NCI-H2196 (cell line): ENCODE data around the gene CAMK2B.
"Not testable (repeated sequence)": the region's sequence is repeated elsewhere in the genome, so short reads cannot be mapped to it uniquely, and the experiment has no call there.

Experiments used
- DNase-seq: peaks from one replicate; lab custom pipeline; 2025; ENCODE audit not compliant: unreplicated experiment; lab: John Stamatoyannopoulos, UW

The CAMK2B gene

GRCh38 chr7:44176486-44176885 lies 148.9 kb downstream of the CAMK2B start:
- DNase-seq: no peak

GRCh38 chr7:44175730-44176129 lies 149.7 kb downstream of the CAMK2B start:
- no peak for DNase-seq

DNA sequence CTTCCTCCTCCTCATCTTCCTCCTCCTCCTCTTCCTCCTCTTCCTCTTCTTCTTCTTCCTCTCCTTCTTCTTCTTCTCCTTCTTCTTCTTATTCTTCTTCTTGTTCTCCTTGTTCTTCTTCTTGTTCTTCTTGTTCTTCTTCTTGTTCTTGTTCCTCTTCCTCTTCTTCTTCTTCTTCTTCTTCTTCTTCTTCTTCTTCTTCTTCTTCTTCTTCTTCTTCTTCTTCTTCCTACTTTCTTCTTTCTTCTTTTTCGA lies 150.8 kb downstream of the CAMK2B start:
- DNase-seq: not testable (repeated sequence)

DNA sequence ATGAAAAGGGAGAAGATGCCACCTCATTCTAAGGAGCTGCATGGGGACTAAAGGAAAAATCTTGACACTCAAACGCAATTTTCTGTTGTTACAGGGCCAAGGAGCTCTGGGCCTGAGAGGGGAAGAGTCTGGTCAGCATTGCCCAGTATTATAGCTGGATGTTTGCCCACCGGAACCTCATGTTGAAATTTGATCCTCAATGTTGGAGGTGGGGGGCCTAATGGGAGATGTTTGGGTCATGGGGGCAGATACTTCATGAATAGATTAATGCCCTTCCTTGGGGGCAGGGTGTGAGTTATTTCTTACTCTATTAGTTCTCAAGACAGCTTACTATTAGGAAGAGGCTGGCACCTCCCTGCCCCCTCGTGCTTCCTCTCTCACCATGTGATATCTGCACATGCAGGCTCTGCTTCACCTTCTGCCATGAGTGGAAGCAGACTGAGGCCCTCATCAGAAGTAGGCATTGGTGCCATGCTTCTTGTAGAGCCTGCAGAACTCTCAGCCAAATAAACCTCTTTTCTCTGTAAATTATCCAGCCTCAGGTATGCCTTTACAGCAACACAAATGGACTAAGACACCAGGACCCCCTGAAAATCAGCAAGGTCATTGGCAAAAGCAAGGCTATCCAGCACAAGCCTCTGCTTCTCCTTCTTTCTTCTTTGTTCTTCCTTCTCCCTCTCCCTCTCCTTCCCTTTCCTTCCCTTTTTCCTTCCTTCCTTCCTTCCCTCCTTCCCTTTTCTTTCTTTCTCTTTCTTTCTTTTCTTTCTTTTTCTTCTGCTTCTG lies 151.3 kb downstream of the CAMK2B start:
- DNase-seq: no peak

DNA sequence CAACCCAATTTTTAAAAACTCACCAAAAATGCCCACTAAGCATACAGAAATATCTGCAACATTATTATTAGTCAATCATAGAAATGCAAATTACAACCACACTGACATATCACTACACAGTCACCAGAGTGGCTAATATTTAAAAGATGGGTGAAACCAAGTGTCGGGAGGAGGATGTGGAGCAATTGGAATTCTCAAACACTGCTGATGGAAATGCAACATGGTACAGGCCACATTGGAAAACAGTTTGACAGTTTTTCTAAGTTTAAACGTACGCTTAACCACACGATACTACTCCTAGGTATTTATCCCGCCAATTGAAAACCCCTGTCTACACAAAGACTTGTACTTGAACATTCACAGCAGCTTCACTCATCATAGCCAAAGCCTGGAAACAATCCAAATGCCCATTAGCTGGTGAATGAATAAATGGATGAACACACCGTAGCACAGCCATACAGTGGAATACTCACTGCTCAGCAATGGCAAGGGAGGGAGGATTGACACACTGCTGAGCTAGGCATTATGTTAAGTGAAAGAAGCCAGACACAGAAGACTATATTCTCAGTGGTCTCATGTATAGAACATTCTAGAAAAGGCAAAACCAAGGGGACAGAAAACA lies 152.5 kb downstream of the CAMK2B start:
- peak; percentile 10 for DNase-seq

- no peak for DNase-seq
These were observed 153.0 kb downstream of the CAMK2B start for GRCh38 chr7:44172352-44172751.

DNA sequence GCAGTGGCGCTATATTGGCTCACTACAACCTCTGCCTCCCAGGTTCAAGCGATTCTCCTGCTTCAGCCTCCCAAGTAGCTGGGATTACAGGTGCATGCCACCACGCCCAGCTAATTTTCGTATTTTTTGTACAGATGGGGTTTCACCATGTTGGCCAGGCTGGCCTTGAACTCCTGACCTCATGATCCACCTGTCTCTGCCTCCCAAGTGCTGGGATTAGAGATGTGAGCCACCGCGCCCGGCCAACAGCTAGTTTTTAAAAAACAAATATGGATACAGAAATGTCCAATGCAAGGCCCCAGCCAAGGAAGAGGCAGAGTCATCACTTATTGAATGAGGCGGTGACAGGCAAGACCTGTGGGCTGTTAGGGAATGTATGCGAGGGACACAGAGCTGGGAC lies 153.5 kb downstream of the CAMK2B start:
- DNase-seq: not testable (repeated sequence)

- DNase-seq: no peak
These were observed 157.5 kb downstream of the CAMK2B start for GRCh38 chr7:44167920-44168319.
